Astrocyte (in vitro differentiated cells and primary cell): ENCODE measurements around the gene ZFAND2B. TPM values are rescaled to one million over a fixed set of nuclear protein-coding genes. Genes with fewer than 3 reads are reported as not detected.

Source experiments
- DNase-seq: peaks from one replicate; pipeline ENCODE4 v3.0.0-alpha.2; 2010; ENCODE audit warnings: low read depth
- FAIRE-seq: peaks from 2 replicates; lab custom pipeline; 2011; peaks lifted over from hg19 to GRCh38; lab: Jason Lieb, UNC
- H2AFZ ChIP-seq: 2 replicates; pipeline ENCODE4 v1.6.0; 2012; ENCODE audit warnings: low read depth, low read length, inconsistent platforms
- H3K27ac ChIP-seq: 2 replicates; pipeline ENCODE4 v1.5.1; 2011; ENCODE audit warnings: low read depth, low read length, inconsistent platforms
- H3K27me3 ChIP-seq: 2 replicates; pipeline ENCODE4 v1.6.0; 2011; ENCODE audit warnings: low read length, inconsistent platforms; ENCODE audit not compliant: insufficient read depth
- H3K36me3 ChIP-seq: 2 replicates; pipeline ENCODE4 v1.5.1; 2011; ENCODE audit warnings: low read length, inconsistent platforms; ENCODE audit not compliant: insufficient read depth
- H3K4me1 ChIP-seq: 2 replicates; pipeline ENCODE4 v1.5.1; 2011; ENCODE audit warnings: low read length, inconsistent platforms; ENCODE audit not compliant: insufficient read depth
- H3K4me2 ChIP-seq: 2 replicates; pipeline ENCODE4 v1.6.0; 2012; ENCODE audit warnings: low read length, inconsistent platforms
- H3K4me3 ChIP-seq: 2 replicates; pipeline ENCODE4 v1.5.1; 2011; ENCODE audit warnings: low read depth, mild to moderate bottlenecking, low read length, inconsistent platforms; ENCODE audit not compliant: insufficient read depth
- H3K79me2 ChIP-seq: 2 replicates; pipeline ENCODE4 v1.6.0; 2012; ENCODE audit warnings: mild to moderate bottlenecking, low read length, inconsistent platforms; ENCODE audit not compliant: insufficient read depth
- H3K9ac ChIP-seq: 2 replicates; pipeline ENCODE4 v1.6.0; 2012; ENCODE audit warnings: mild to moderate bottlenecking, low read length, inconsistent platforms
- H3K9me3 ChIP-seq: 2 replicates; pipeline ENCODE4 v1.5.1; 2012; ENCODE audit warnings: low read depth, mild to moderate bottlenecking, low read length, inconsistent platforms; ENCODE audit not compliant: insufficient read depth
- H4K20me1 ChIP-seq: 2 replicates; pipeline ENCODE4 v1.6.0; 2012; ENCODE audit warnings: low read length, inconsistent platforms; ENCODE audit not compliant: insufficient read depth
- H3K27ac Mint-ChIP-seq: one replicate; pipeline ENCODE4 v1.8.0; 2021; ENCODE audit warnings: mild to moderate bottlenecking, mixed read lengths; ENCODE audit not compliant: unreplicated experiment
- H3K27me3 Mint-ChIP-seq: one replicate; pipeline ENCODE4 v1.8.0; 2021; ENCODE audit warnings: low read depth, mixed read lengths; ENCODE audit not compliant: unreplicated experiment
- H3K36me3 Mint-ChIP-seq: one replicate; pipeline ENCODE4 v1.8.0; 2021; ENCODE audit warnings: low read depth, mixed read lengths; ENCODE audit not compliant: unreplicated experiment
- H3K4me1 Mint-ChIP-seq: one replicate; pipeline ENCODE4 v1.8.0; 2021; ENCODE audit warnings: low read depth, mixed read lengths; ENCODE audit not compliant: unreplicated experiment
- H3K4me3 Mint-ChIP-seq: one replicate; pipeline ENCODE4 v1.8.0; 2021; ENCODE audit warnings: mild to moderate bottlenecking, moderate library complexity, mixed read lengths; ENCODE audit not compliant: unreplicated experiment
- H3K9me3 Mint-ChIP-seq: one replicate; pipeline ENCODE4 v1.8.0; 2021; ENCODE audit warnings: mild to moderate bottlenecking, mixed read lengths; ENCODE audit not compliant: unreplicated experiment
- CTCF ChIP-seq: IDR thresholded peaks from 2 replicates; pipeline ENCODE4 v1.5.1; 2011; ENCODE audit warnings: low read depth, mild to moderate bottlenecking, inconsistent platforms, low read length, moderate library complexity; ENCODE audit not compliant: insufficient read depth
- EZH2 ChIP-seq: IDR thresholded peaks from 2 replicates; pipeline ENCODE4 v1.6.1; 2012; ENCODE audit warnings: mild to moderate bottlenecking, low read length, inconsistent platforms; ENCODE audit not compliant: insufficient read depth
- total RNA-seq: library from RNA; stranded (reverse); gene quantifications from 2 replicates; pipeline ENCODE4 v1.2.1, GENCODE V29; 2021

The ZFAND2B gene
- total RNA-seq, 1 donor from 2014 or later: 24.0 TPM

GRCh38 chr2:219247678-219248642, 41.4 kb downstream of the ZFAND2B start:
- H3K4me2 ChIP-seq: no peak overlapping the region
- H3K4me1 ChIP-seq: peaks cover 43% of the 10 kb centered on the region
- peaks cover 4% of the 10 kb centered on the region for H4K20me1 ChIP-seq
- Mint-ChIP-seq H3K4me3 (no peak overlapping the region), H3K9me3 (no peaks in the 10 kb centered on the region), H3K36me3 (peaks cover 5% of the 10 kb centered on the region), H3K27ac (no peak overlapping the region), H3K27me3 (no peaks in the 10 kb centered on the region), H3K4me1 (peaks cover 34% of the 10 kb centered on the region)
- H3K36me3 ChIP-seq: no peaks in the 10 kb centered on the region
- no peaks in the 10 kb centered on the region for H3K27me3 ChIP-seq
- no peak overlapping the region for H3K4me3 ChIP-seq
- H3K27ac ChIP-seq: no peak overlapping the region
- no peak overlapping the region for H3K9ac ChIP-seq
- no peaks in the 10 kb centered on the region for H3K9me3 ChIP-seq
- no peak overlapping the region for H2AFZ ChIP-seq
- peaks cover 29% of the 10 kb centered on the region for H3K79me2 ChIP-seq
- no peak for TF ChIP-seq CTCF
- TF ChIP-seq EZH2: no peak
- DNase-seq (no peak), FAIRE-seq (no peak)

GRCh38 chr2:219248845-219249202, 42.2 kb downstream of the ZFAND2B start:
- Mint-ChIP-seq H3K36me3 (peaks cover 5% of the 10 kb centered on the region), H3K27me3 (no peaks in the 10 kb centered on the region), H3K9me3 (no peaks in the 10 kb centered on the region), H3K4me1 (peaks cover 36% of the 10 kb centered on the region), H3K27ac (peak overlapping the region; percentile 91), H3K4me3 (peak overlapping the region; percentile 58)
- peaks cover 29% of the 10 kb centered on the region for H3K79me2 ChIP-seq
- H3K9ac ChIP-seq: peak overlapping the region; percentile 66
- DNase-seq (no peak), FAIRE-seq (no peak)
- H4K20me1 ChIP-seq: peaks cover 4% of the 10 kb centered on the region
- peak overlapping the region; percentile 68 for H3K27ac ChIP-seq
- no peaks in the 10 kb centered on the region for H3K36me3 ChIP-seq
- no peak overlapping the region for H2AFZ ChIP-seq
- peaks cover 52% of the 10 kb centered on the region for H3K4me1 ChIP-seq
- peak overlapping the region; percentile 72 for H3K4me2 ChIP-seq
- TF ChIP-seq CTCF (no peak), EZH2 (no peak)
- no peaks in the 10 kb centered on the region for H3K27me3 ChIP-seq
- H3K9me3 ChIP-seq: no peaks in the 10 kb centered on the region
- H3K4me3 ChIP-seq: no peak overlapping the region
